ENCODE measurements around the gene DCANP1. TPM values are rescaled to one million over a fixed set of nuclear protein-coding genes. Genes with fewer than 3 reads are reported as not detected.

Gene DCANP1
- total and polyA plus RNA-seq, 2 of the 13 experiments (the other 11 are each of a cell fraction or from before 2014, with no cell fraction given): not detected

DNA sequence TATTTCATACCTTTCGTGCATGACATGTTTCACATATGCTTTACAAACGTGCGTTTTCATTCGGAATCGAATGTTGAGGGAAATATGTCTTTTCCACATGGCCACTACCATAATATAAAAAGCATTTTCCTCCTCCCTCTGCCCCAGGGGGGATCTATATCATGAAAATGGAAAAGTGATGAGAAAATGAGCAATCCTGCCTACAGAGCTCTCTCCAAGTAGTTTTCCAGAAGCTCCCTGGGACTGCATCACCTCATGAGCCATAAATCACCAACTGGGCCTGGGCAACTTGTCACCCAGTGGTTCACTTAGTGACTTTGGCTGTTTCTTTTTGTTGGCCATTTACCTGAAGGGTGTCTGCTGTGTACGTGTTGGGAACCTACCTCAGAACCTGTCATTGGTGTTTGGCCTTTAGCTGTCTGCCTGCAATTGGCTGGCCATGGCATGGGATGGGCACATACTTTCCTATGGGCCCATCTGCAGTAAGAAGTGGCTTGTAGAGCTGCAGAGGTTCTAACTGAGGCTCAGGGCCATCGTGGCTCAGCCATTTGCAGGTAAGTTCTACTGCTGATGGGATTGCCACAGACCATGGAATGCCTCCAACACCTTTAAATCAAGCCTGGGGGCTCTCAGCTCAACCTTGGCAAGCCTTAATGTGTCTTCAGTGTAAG, 14.5 kb upstream of the DCANP1 start:
- H3K36me3 ChIP-seq (replicated peaks in 1 of 2; ENCODE audit: control insufficient read depth in 1 of 2, insufficient read depth in 2 of 2, low read length in 2 of 2): no peaks in the 10 kb centered on the region
- no peak overlapping the region for H3K4me3 ChIP-seq (replicated peaks in 1 of 3; ENCODE audit: insufficient read depth in 1 of 3, low read depth in 2 of 3, low read length in 3 of 3)
- no peaks in the 10 kb centered on the region for H4K20me1 ChIP-seq (ENCODE audit: insufficient read depth, low read length)
- H2AFZ ChIP-seq (ENCODE audit: low read length): no peak overlapping the region
- H3K4me1 ChIP-seq (ENCODE audit: insufficient read depth, low read length): no peaks in the 10 kb centered on the region
- peaks cover 2 to 14% of the 10 kb centered on the region in 2 experiments; a peak in 3 of 5 replicates for H3K27me3 ChIP-seq (ENCODE audit: control insufficient read depth in 1 of 2, insufficient read depth in 2 of 2, low read length in 2 of 2)
- ChIA-PET POLR2A (interaction anchor here (1.1 kb wide), 1 partner anchor 90 kb away, joined by 3 read pairs; no protein-coding TSS in a partner anchor), CTCF (ENCODE audit: low intra/inter-chr PET ratio, low total read pairs) (interaction anchor here (1.5 to 2.5 kb wide), 4 partner anchors 90 to 109 kb away, joined by 3 to 20 read pairs (median 13); no protein-coding TSS in a partner anchor)
- ATAC-seq (no peak), FAIRE-seq (no peak), DNase-seq (ENCODE audit: low spot score) (no peak)
- in situ Hi-C loops (cut with HindIII; ENCODE audit: extremely low pct_ligation_motif_present, low pct_unique_long_range_greater_than_20kb): loop anchor here (25.0 kb wide), 1 partner anchor 276 kb away; no protein-coding TSS in a partner anchor
- WGBS (ENCODE audit: low lambda C conversion rate): under 1% methylated on average over 5 of the region's 7 CpGs
- no peak overlapping the region for H3K27ac ChIP-seq (ENCODE audit: extremely low read length, insufficient read depth, low read length)
- H3K9me3 ChIP-seq (ENCODE audit: low read length): no peaks in the 10 kb centered on the region
- TF ChIP-seq HCFC1 (IDR thresholded peaks at IDR 0.05; ENCODE audit: low read depth, low read length) (no peak), PPARG (CRISPR knock-in tag; conservative IDR thresholded peaks at IDR 0.05) (no peak), IKZF5 (CRISPR knock-in tag; IDR thresholded peaks at IDR 0.05) (no peak), SMARCE1 (IDR thresholded peaks at IDR 0.05; ENCODE audit: borderline replicate concordance) (no peak)
- intact Hi-C loops (cut with micrococcal nuclease; ENCODE audit: unreplicated experiment): loop anchor here (1.0 to 2.0 kb wide), 2 partner anchors 91 to 105 kb away; no protein-coding TSS in a partner anchor
- BruUV-seq (replicated peaks): no TSS peak
- H3K4me2 ChIP-seq (ENCODE audit: low read depth, low read length): no peak overlapping the region
- no peak overlapping the region for H3K9ac ChIP-seq (ENCODE audit: insufficient read depth, low read depth, low read length)
- H3K79me2 ChIP-seq (ENCODE audit: insufficient read depth, low read length): no peaks in the 10 kb centered on the region

DNA sequence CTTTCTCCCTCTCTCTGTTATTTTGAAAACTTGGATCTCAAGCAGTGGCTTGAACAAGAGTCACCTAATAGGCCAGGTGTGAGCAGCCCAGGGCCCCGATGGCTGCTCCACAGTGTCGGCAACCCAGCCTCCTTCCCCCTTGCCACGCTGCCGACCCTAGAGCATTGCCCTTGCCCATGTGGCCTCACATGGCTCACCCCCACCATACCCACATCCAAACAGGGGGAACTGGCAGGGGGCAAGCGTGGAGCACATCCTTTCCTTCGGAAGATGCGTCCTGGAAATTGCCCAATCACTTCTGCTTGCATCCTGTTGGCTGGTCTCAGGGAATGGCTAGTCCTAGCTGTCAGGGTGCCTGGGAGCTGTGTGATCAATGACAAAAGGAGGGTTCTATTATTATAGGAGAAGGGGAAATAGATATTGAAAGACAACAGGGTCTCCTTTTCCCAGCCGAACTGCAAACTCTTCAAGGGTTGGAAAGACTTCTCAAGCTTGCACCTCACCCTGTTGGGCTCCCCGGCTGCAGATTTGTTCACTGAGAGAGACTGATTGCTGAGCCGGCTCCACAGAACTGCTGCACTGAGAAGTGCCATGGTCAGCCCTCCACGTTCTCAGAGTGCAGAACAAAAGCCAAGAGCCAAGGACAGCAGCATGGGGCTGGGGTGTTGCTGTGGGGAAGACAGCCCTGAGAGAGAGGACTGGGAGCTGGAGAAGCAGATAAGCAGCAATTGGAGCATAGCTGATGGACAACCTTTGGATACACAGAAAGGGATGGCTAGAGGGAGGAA, 13.3 kb upstream of the DCANP1 start:
- ATAC-seq: no peak
- Histone ChIP-seq H3K79me2 (ENCODE audit: insufficient read depth, low read length) (no peaks in the 10 kb centered on the region), H3K27me3 (ENCODE audit: control insufficient read depth in 1 of 2, insufficient read depth in 2 of 2, low read length in 2 of 2) (peaks cover 2 to 9% of the 10 kb centered on the region in 2 experiments; a peak in 2 of 5 replicates), H3K36me3 (replicated peaks in 1 of 2; ENCODE audit: control insufficient read depth in 1 of 2, insufficient read depth in 2 of 2, low read length in 2 of 2) (no peaks in the 10 kb centered on the region), H3K9ac (ENCODE audit: insufficient read depth, low read depth, low read length) (no peak overlapping the region), H2AFZ (ENCODE audit: low read length) (no peak overlapping the region), H3K27ac (ENCODE audit: extremely low read length, insufficient read depth, low read length) (no peak overlapping the region), H3K4me1 (ENCODE audit: insufficient read depth, low read length) (no peaks in the 10 kb centered on the region), H3K4me3 (replicated peaks in 1 of 3; ENCODE audit: insufficient read depth in 1 of 3, low read depth in 2 of 3, low read length in 3 of 3) (no peak overlapping the region), H3K4me2 (ENCODE audit: low read depth, low read length) (no peak overlapping the region), H4K20me1 (ENCODE audit: insufficient read depth, low read length) (no peaks in the 10 kb centered on the region), H3K9me3 (ENCODE audit: low read length) (no peaks in the 10 kb centered on the region)
- CTCF ChIA-PET (ENCODE audit: low intra/inter-chr PET ratio, low total read pairs): interaction anchor here (2.4 to 2.5 kb wide), 2 partner anchors 91 to 106 kb away, joined by 19 to 20 read pairs; no protein-coding TSS in a partner anchor
- intact Hi-C loops (cut with micrococcal nuclease; ENCODE audit: unreplicated experiment): no loop called here
- no TSS peak for BruUV-seq (replicated peaks)
- DNase-seq (ENCODE audit: low spot score): no peak
- 28% methylated on average over 8 of the region's 11 CpGs for WGBS (ENCODE audit: low lambda C conversion rate)
- in situ Hi-C loops (cut with HindIII; ENCODE audit: extremely low pct_ligation_motif_present, low pct_unique_long_range_greater_than_20kb): loop anchor here (25.0 kb wide), 1 partner anchor 277 kb away; no protein-coding TSS in a partner anchor
- TF ChIP-seq ZNF101 (CRISPR knock-in tag; IDR thresholded peaks at IDR 0.05; ENCODE audit: borderline replicate concordance, low read depth): no peak
- TF ChIP-seq, protein P1, sequence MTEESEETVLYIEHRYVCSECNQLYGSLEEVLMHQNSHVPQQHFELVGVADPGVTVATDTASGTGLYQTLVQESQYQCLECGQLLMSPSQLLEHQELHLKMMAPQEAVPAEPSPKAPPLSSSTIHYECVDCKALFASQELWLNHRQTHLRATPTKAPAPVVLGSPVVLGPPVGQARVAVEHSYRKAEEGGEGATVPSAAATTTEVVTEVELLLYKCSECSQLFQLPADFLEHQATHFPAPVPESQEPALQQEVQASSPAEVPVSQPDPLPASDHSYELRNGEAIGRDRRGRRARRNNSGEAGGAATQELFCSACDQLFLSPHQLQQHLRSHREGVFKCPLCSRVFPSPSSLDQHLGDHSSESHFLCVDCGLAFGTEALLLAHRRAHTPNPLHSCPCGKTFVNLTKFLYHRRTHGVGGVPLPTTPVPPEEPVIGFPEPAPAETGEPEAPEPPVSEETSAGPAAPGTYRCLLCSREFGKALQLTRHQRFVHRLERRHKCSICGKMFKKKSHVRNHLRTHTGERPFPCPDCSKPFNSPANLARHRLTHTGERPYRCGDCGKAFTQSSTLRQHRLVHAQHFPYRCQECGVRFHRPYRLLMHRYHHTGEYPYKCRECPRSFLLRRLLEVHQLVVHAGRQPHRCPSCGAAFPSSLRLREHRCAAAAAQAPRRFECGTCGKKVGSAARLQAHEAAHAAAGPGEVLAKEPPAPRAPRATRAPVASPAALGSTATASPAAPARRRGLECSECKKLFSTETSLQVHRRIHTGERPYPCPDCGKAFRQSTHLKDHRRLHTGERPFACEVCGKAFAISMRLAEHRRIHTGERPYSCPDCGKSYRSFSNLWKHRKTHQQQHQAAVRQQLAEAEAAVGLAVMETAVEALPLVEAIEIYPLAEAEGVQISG (CRISPR knock-in tag; IDR thresholded peaks at IDR 0.05): no peak
- TF ChIP-seq KDM3A (CRISPR knock-in tag; IDR thresholded peaks at IDR 0.05; ENCODE audit: low read depth): no peak
- TF ChIP-seq CBX1 (IDR thresholded peaks at IDR 0.05; ENCODE audit: low read depth): no peak
- POLR2A ChIA-PET: no interaction called here
- no peak for FAIRE-seq

Data from HepG2 (cell line).